Suprapubic skin (tissue), 4 donors: ENCODE results near the gene PGM1. TPM values are rescaled to one million over a fixed set of nuclear protein-coding genes. Genes with fewer than 3 reads are reported as not detected.

ENCODE experiments used
- DNase-seq, 2 donors: peaks; one replicate each; pipeline ENCODE4 v3.0.0-alpha.2; 2019; ENCODE audit warnings: low spot score in 2 of 2
- H3K27ac ChIP-seq: fragments of 200-600 bp; sonication (generic); one replicate; pipeline ENCODE4 v1.5.1; 2019
- H3K27me3 ChIP-seq: fragments of 200-600 bp; sonication (generic); one replicate; pipeline ENCODE4 v1.5.1; 2019
- H3K36me3 ChIP-seq: fragments of 200-600 bp; sonication (generic); one replicate; pipeline ENCODE4 v1.5.1; 2019
- H3K4me1 ChIP-seq: fragments of 200-600 bp; sonication (generic); one replicate; pipeline ENCODE4 v1.5.1; 2019
- H3K4me3 ChIP-seq: fragments of 200-600 bp; sonication (generic); one replicate; pipeline ENCODE4 v1.5.1; 2019; ENCODE audit warnings: mild to moderate bottlenecking
- H3K9me3 ChIP-seq: fragments of 200-600 bp; sonication (generic); one replicate; pipeline ENCODE4 v1.5.1; 2019
- CTCF ChIP-seq, 2 donors: fragments of 200-600 bp in 1 of 2; fragments of 450-650 bp in 1 of 2; sonication (generic) in 1 of 2; IDR thresholded peaks; one replicate each; pipeline ENCODE4 v1.5.1; 2016 to 2019; ENCODE audit warnings: antibody characterized with exemption in 2 of 2, mild to moderate bottlenecking in 1 of 2, moderate library complexity in 1 of 2
- EP300 ChIP-seq: sonication (generic); formaldehyde crosslinking; IDR thresholded peaks from one replicate; pipeline ENCODE4 v1.6.1; 2017; ENCODE audit warnings: antibody characterized with exemption
- POLR2A ChIP-seq, 2 donors: fragments of 450-650 bp; IDR thresholded peaks; one replicate each; pipeline ENCODE4 v1.6.1; 2017; ENCODE audit warnings: antibody characterized with exemption in 2 of 2, mild to moderate bottlenecking in 2 of 2, moderate library complexity in 2 of 2
- POLR2AphosphoS5 ChIP-seq, 3 donors: sonication (generic); formaldehyde crosslinking; IDR thresholded peaks; one replicate each; pipeline ENCODE4 v1.6.1; 2017; ENCODE audit warnings: antibody characterized with exemption in 3 of 3
- WGBS: methylation state at CpG from one replicate; pipeline ENCODE4 v1.1.5; 2018; 5-methylcytosine and 5-hydroxymethylcytosine counted together
- total RNA-seq, 4 donors: library from RNA; depleted of rRNA; stranded (reverse); fragments of >200 nt; gene quantifications; one replicate each; pipeline ENCODE4 v1.1.0, GENCODE V29; 2016

PGM1 gene
- total RNA-seq, 4 donors from 2014 or later, result 38.9 to 52.8 (median 45.4) TPM

- H3K36me3 ChIP-seq, result no peaks in the 10 kb centered on the region
- H3K4me3 ChIP-seq, result no peak overlapping the region
- 55% methylated on average over 10 of the region's 15 CpGs for WGBS
- H3K27me3 ChIP-seq, result no peaks in the 10 kb centered on the region
- H3K4me1 ChIP-seq, result peaks cover 18% of the 10 kb centered on the region
- peaks cover 5% of the 10 kb centered on the region for H3K9me3 ChIP-seq
- peak overlapping the region; percentile 32 for H3K27ac ChIP-seq
- DNase-seq, result no peak
- no peak for TF ChIP-seq POLR2A (IDR thresholded peaks at IDR 0.05)
- no peak for TF ChIP-seq CTCF (IDR thresholded peaks at IDR 0.05)
These were observed 76.1 kb downstream of the PGM1 start for GRCh38 chr1:63669151-63669961.

GRCh38 chr1:63670164-63670563 is 77.0 kb downstream of the PGM1 start:
- TF ChIP-seq EP300 (no peak), POLR2A (IDR thresholded peaks at IDR 0.05) (no peak), POLR2AphosphoS5 (IDR thresholded peaks at IDR 0.05) (no peak), CTCF (IDR thresholded peaks at IDR 0.05) (no peak)
- H3K36me3 ChIP-seq, result no peaks in the 10 kb centered on the region
- no peak overlapping the region for H3K4me3 ChIP-seq
- WGBS, result 87% methylated on average over 5 of the region's 5 CpGs
- peak overlapping the region; percentile 32 for H3K27ac ChIP-seq
- DNase-seq, result no peak
- peaks cover 26% of the 10 kb centered on the region for H3K4me1 ChIP-seq
- peaks cover 5% of the 10 kb centered on the region for H3K9me3 ChIP-seq
- H3K27me3 ChIP-seq, result no peaks in the 10 kb centered on the region

- no peak overlapping the region for H3K4me3 ChIP-seq
- H3K27ac ChIP-seq, result no peak overlapping the region
- H3K9me3 ChIP-seq, result no peaks in the 10 kb centered on the region
- DNase-seq, result no peak
- no peaks in the 10 kb centered on the region for H3K36me3 ChIP-seq
- peaks cover 30% of the 10 kb centered on the region for H3K4me1 ChIP-seq
- 94% methylated on average over 1 of the region's 1 CpG for WGBS
- H3K27me3 ChIP-seq, result no peaks in the 10 kb centered on the region
- no peak for TF ChIP-seq EP300
- no peak for TF ChIP-seq POLR2AphosphoS5 (IDR thresholded peaks at IDR 0.05)
- TF ChIP-seq POLR2A (IDR thresholded peaks at IDR 0.05), result no peak
- TF ChIP-seq CTCF (IDR thresholded peaks at IDR 0.05), result no peak
These were observed 78.3 kb downstream of the PGM1 start for GRCh38 chr1:63671514-63671913.

- no peaks in the 10 kb centered on the region for H3K9me3 ChIP-seq
- H3K4me3 ChIP-seq, result no peak overlapping the region
- H3K4me1 ChIP-seq, result peaks cover 24% of the 10 kb centered on the region
- no peak for DNase-seq
- TF ChIP-seq POLR2A (IDR thresholded peaks at IDR 0.05) (no peak), CTCF (IDR thresholded peaks at IDR 0.05) (peak; percentile 32 to 52)
- no peaks in the 10 kb centered on the region for H3K36me3 ChIP-seq
- H3K27ac ChIP-seq, result peak overlapping the region; percentile 22
- no peaks in the 10 kb centered on the region for H3K27me3 ChIP-seq
- WGBS, result 52% methylated on average over 9 of the region's 9 CpGs
These were observed 81.1 kb downstream of the PGM1 start for GRCh38 chr1:63674238-63674864.

GRCh38 chr1:63674865-63675419 is 81.7 kb downstream of the PGM1 start:
- WGBS, result 51% methylated on average over 6 of the region's 6 CpGs
- peak overlapping the region; percentile 22 for H3K27ac ChIP-seq
- no peak for DNase-seq
- TF ChIP-seq POLR2AphosphoS5 (IDR thresholded peaks at IDR 0.05) (no peak), CTCF (IDR thresholded peaks at IDR 0.05) (no peak), POLR2A (IDR thresholded peaks at IDR 0.05) (no peak), EP300 (no peak)
- no peaks in the 10 kb centered on the region for H3K27me3 ChIP-seq
- no peaks in the 10 kb centered on the region for H3K36me3 ChIP-seq
- H3K4me1 ChIP-seq, result peaks cover 19% of the 10 kb centered on the region
- no peaks in the 10 kb centered on the region for H3K9me3 ChIP-seq
- H3K4me3 ChIP-seq, result no peak overlapping the region
